Ovary (tissue), 10 donors: Measurements from ENCODE around the gene ZCCHC14. TPM values are rescaled to one million over a fixed set of nuclear protein-coding genes. Genes with fewer than 3 reads are reported as not detected.
A peak's percentile ranks its signal among the peaks of the same experiment; 100 is the strongest.

Experiments
- DNase-seq, 5 donors: peaks; one replicate each; pipeline ENCODE4 v3.0.0-alpha.2; 2019 to 2020
- H3K27ac ChIP-seq, 2 donors: fragments of 200-600 bp; one replicate each; pipeline versions ENCODE4 v1.5.1 to v1.8.0; 2019 to 2022
- H3K27me3 ChIP-seq: fragments of 200-600 bp; one replicate; pipeline ENCODE4 v1.8.0; 2022
- H3K36me3 ChIP-seq: fragments of 200-600 bp; sonication (generic); one replicate; pipeline ENCODE4 v1.5.1; 2019
- H3K4me1 ChIP-seq: one replicate; pipeline ENCODE4 v1.8.1; 2013; ENCODE audit warnings: mild to moderate bottlenecking, moderate library complexity; ENCODE audit not compliant: insufficient read depth
- H3K4me3 ChIP-seq: fragments of 200-600 bp; sonication (generic); one replicate; pipeline ENCODE4 v1.5.1; 2017
- H3K9me3 ChIP-seq, 2 donors: fragments of 200-600 bp in 1 of 2; sonication (generic) in 1 of 2; one replicate each; pipeline versions ENCODE4 v1.5.1 to v1.8.1; 2013 to 2019; ENCODE audit warnings: mild to moderate bottlenecking in 1 of 2, moderate library complexity in 1 of 2
- CTCF ChIP-seq, 3 donors: fragments of 450-650 bp in 2 of 3; fragments of 200-600 bp in 1 of 3; IDR thresholded peaks; one replicate each; pipeline versions ENCODE4 v1.5.1 to v1.8.0; 2016 to 2022; ENCODE audit warnings: antibody characterized with exemption in 3 of 3, mild to moderate bottlenecking in 1 of 3
- EP300 ChIP-seq: sonication (generic); formaldehyde crosslinking; IDR thresholded peaks from one replicate; pipeline ENCODE4 v1.6.1; 2017; ENCODE audit warnings: antibody characterized with exemption
- POLR2A ChIP-seq: fragments of 450-650 bp; IDR thresholded peaks from one replicate; pipeline ENCODE4 v1.6.1; 2017; ENCODE audit warnings: antibody characterized with exemption, mild to moderate bottlenecking, moderate library complexity
- WGBS, 3 donors: extraction: QIAGEN DNeasy Blood & Tissue Kit in 1 of 3; methylation state at CpG; one replicate each; pipeline versions ENCODE4 v1.1.5 to v1.1.7; 2013 to 2017; 5-methylcytosine and 5-hydroxymethylcytosine counted together
- intact Hi-C, 4 donors: fragments of 100-400 bp; cut with DNase I; formaldehyde crosslinking; loops; one replicate each; pipeline versions ENCODE4 v1.11.0 to v1.15.1; 2022 to 2023
- long read RNA-seq, 3 donors: library from polyadenylated mRNA in 2 of 3; unstranded in 2 of 3; transcript quantifications; one replicate each; pipeline ENCODE4 v2.0.0 and lab custom pipeline, GENCODE V29; 2021 to 2026
- polyA plus RNA-seq, 2 donors: library from polyadenylated mRNA; stranded (reverse); fragments of 200-250 nt in 1 of 2; fragments of 350-450 nt in 1 of 2; fragmentation: Illumina TruSeq in 1 of 2; extraction: RNeasy Lipid Tissue Mini Kit (QIAGEN cat#74804) in 1 of 2; gene quantifications; one replicate each; pipeline ENCODE4 v1.2.3, GENCODE V29; 2013 to 2014
- total RNA-seq, 7 donors: library from RNA; depleted of rRNA in 2 of 7; stranded (reverse); fragments of >200 nt in 2 of 7; fragmentation: NEBNext Ultra II Directional in 3 of 7; extraction: Animal tissue kit (Norgen Biotek cat#: 25700) in 3 of 7; gene quantifications; one replicate each; pipeline versions ENCODE4 v1.1.0 to v1.2.4, GENCODE V29; 2016 to 2023
- donor health status: DM: no; HTN: no; CAD: no; lungs with moderate emphysema.
- donor health status: DM: no; HTN: no; CAD: no.
- donor health status: Bipolar disorder and iron deficiency.
- donor health status: DM: yes; HTN: yes; CAD: no.
- donor health status: DM: no; HTN: no; CAD: no.
- donor health status: DM: yes; HTN: yes; CAD: no.

The ZCCHC14 gene
- 10 to 100 TPM; 16.1 to 37.6 (median 32.2) TPM for total RNA-seq
- 10 to 100 TPM; 16.3 to 18.3 TPM for polyA plus RNA-seq
- long read RNA-seq, donor 1, partial matches to known transcripts: 7 of 9 reads
- long read RNA-seq, donor 1, other reads (novel, unspliced or antisense): 2 of 9 reads
- long read RNA-seq, donor 2, partial matches to known transcripts: 14 of 14 reads
- long read RNA-seq, donor 2, other reads (novel, unspliced or antisense): 0 of 14 reads
- long read RNA-seq, donor 3, partial matches to known transcripts: 37 of 45 reads
- long read RNA-seq, donor 3, other reads (novel, unspliced or antisense): 8 of 45 reads

DNA sequence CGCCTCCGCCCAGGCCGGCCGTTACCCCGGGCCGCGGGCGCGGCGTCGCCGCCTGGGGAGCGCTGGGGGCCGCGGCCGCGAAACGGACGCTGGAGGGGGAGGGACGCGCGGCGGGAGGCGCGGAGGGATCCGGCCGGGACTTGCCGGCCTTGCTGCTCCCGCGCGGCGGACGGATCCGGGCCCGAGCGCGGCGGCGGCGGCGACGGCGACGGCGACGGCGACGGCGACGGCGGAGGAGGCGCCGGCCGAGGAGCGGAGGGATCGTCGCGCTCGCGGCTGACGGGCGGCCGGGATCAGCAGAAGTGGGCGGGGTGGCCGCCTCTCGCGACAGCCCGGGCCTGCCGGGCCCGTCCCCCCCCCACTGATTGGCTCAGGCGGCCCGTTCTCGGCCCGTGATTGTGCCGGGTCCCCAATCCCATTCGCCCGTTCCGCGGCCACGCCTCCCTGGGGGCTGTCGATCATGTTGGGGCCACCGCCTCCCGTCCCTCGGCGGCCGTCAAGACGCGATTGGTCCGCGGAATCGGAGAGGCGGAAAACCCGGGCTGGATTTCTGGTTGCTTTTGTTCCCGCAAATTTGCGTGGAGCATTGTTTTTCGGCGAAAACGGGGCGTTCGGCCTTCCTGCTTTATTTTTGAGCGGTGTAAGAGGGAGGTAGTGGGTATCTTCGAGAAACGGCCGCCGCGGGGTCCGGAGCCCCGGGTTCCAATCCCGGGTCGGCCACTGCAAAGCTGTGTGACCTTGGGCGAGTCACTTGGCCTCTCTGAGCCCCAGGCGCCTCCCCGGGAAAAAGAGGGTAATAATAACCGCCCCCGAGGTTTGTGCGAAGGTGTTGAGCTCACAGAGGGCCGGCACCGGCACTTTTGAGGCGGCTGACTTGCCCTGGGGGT, at the start of gene ZCCHC14:
TSS of gene ZCCHC14 (minus strand) at position 304 of the 887 bp plus-strand sequence. CDS start 786 bp downstream, outside the sequence.
- peaks cover 10% of the 10 kb centered on the region for H3K4me1 ChIP-seq
- TF ChIP-seq CTCF (IDR thresholded peaks at IDR 0.05) (no peak), POLR2A (peak; percentile 69), EP300 (no peak)
- peak within 1 kb of the TSS; percentile 55 for H3K4me3 ChIP-seq
- DNase-seq: peak; percentile 99 to 100 (median 99)
- H3K27me3 ChIP-seq: no peaks in the 10 kb centered on the region
- intact Hi-C loops: loop anchor here in 2 of 4 donors (5.0 to 10.0 kb wide), 2 partner anchors 49 to 58 kb away; no protein-coding TSS in a partner anchor
- no peaks in the 10 kb centered on the region for H3K9me3 ChIP-seq
- 1% methylated on average over 61 to 119 of the region's 119 CpGs for WGBS, 3 donors
- H3K36me3 ChIP-seq: no peaks in the 10 kb centered on the region
- peak within 1 kb of the TSS in 1 of 2 donors; percentile 49 for H3K27ac ChIP-seq

DNA sequence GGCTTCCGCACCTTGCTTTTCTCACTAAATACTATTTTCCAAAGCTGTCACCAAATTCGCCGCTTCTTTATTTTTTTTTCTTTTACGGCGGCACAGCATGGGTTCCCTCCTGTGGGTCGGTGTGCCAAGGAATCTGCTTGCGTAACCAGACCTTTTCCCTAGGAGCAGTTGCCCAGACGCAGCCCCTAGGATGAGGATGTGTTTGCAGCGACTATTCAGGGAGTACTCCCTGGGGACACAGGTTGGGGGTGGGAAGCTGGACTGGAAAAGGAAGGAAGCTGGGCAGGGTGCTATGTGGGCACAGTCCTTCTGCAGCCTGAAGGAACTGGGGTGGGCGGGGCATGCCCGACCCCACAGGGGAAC, 49.0 kb upstream of the ZCCHC14 start:
- H3K27ac ChIP-seq: peak overlapping the region in 1 of 2 donors; percentile 28
- intact Hi-C loops: loop anchor here in 1 of 4 donors (5.0 to 10.0 kb wide), 2 partner anchors 50 to 127 kb away; partner anchors contain the start of gene ZCCHC14
- H3K27me3 ChIP-seq: no peaks in the 10 kb centered on the region
- no peak for DNase-seq
- no peak for TF ChIP-seq EP300
- no peak for TF ChIP-seq POLR2A
- TF ChIP-seq CTCF (IDR thresholded peaks at IDR 0.05): no peak
- no peak overlapping the region for H3K4me3 ChIP-seq
- WGBS, 3 donors: 16 to 32% (median 17%) methylated on average over 11 of the region's 11 CpGs
- peaks cover 8% of the 10 kb centered on the region for H3K4me1 ChIP-seq
- no peaks in the 10 kb centered on the region for H3K36me3 ChIP-seq
- no peaks in the 10 kb centered on the region for H3K9me3 ChIP-seq

DNA sequence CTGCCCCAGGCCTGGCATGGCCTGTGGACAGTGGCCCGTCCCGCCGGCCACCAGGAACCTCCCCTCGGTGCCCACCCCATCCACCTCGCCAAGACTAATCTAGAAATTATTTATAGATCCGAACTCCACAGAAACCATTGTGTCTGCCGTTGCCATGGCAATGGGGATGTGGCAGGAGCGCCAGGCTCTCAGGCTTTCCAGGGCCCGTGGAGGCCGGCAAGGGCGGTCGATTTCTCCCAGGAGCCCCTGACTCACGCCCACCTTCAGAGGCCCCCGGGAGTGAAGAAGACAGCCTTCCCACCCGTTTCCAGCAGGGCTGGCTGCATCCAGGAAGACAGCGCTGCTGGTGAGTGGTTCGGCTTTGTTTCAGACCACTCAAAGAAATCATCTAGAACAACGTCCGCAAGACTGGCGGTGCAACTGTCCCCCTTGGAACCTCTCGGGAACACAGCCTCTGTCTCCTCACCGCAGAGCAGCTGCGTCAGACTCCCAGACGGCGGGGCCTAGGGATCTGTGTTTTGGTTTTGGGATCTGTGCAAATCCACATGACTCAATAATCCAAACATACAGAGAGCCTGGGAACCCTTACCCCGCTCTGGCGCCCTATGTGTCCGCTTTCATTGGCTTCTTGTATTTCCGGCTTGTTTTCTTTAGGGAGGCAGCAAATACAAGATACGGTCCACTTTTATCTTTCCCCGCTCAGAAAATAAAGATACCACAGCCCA, 48.5 kb upstream of the ZCCHC14 start:
- DNase-seq: peak; percentile 35 to 69 (median 62)
- intact Hi-C loops: loop anchor here in 1 of 4 donors (5.0 to 10.0 kb wide), 2 partner anchors 49 to 127 kb away; partner anchors contain the start of gene ZCCHC14
- no peaks in the 10 kb centered on the region for H3K27me3 ChIP-seq
- WGBS, 3 donors: 6 to 17% (median 17%) methylated on average over 31 of the region's 31 CpGs
- TF ChIP-seq CTCF (IDR thresholded peaks at IDR 0.05): no peak
- TF ChIP-seq EP300: no peak
- no peak for TF ChIP-seq POLR2A
- peaks cover 8% of the 10 kb centered on the region for H3K4me1 ChIP-seq
- peak overlapping the region in 1 of 2 donors; percentile 28 for H3K27ac ChIP-seq
- no peak overlapping the region for H3K4me3 ChIP-seq
- H3K36me3 ChIP-seq: no peaks in the 10 kb centered on the region
- H3K9me3 ChIP-seq: no peaks in the 10 kb centered on the region

GRCh38 chr16:87540897-87541146, 48.0 kb upstream of the ZCCHC14 start:
- no peaks in the 10 kb centered on the region for H3K36me3 ChIP-seq
- WGBS, 3 donors: 37 to 48% (median 40%) methylated on average over 5 to 6 of the region's 6 CpGs
- TF ChIP-seq POLR2A (no peak), EP300 (no peak), CTCF (IDR thresholded peaks at IDR 0.05) (no peak)
- peak overlapping the region in 1 of 2 donors; percentile 28 for H3K27ac ChIP-seq
- H3K27me3 ChIP-seq: no peaks in the 10 kb centered on the region
- H3K9me3 ChIP-seq: no peaks in the 10 kb centered on the region
- DNase-seq: no peak
- intact Hi-C loops: loop anchor here in 1 of 4 donors (5.0 to 10.0 kb wide), 2 partner anchors 49 to 126 kb away; partner anchors contain the start of gene ZCCHC14
- peaks cover 8% of the 10 kb centered on the region for H3K4me1 ChIP-seq
- H3K4me3 ChIP-seq: no peak overlapping the region
